Cardiac septum (tissue), 1 donor: ENCODE data around the gene FSIP1. TPM values are rescaled to one million over a fixed set of nuclear protein-coding genes. Genes with fewer than 3 reads are reported as not detected.

ENCODE experiments used
- DNase-seq: peaks from one replicate; pipeline ENCODE4 v3.0.0-alpha.2; 2020; ENCODE audit warnings: low spot score
- intact Hi-C: fragments of 100-400 bp; cut with DNase I; formaldehyde crosslinking; loops from one replicate; pipeline ENCODE4 v1.14.0; 2022
- total RNA-seq: library from RNA; stranded (reverse); fragmentation: NEBNext Ultra II Directional; extraction: Animal tissue kit (Norgen Biotek cat#: 25700); gene quantifications from one replicate; pipeline ENCODE4 v1.2.1, GENCODE V29; 2021
- donor health status: DM: no; HTN: no; CAD: no.

The FSIP1 gene
- total RNA-seq, 1 donor from 2014 or later = 2.0 TPM

DNA sequence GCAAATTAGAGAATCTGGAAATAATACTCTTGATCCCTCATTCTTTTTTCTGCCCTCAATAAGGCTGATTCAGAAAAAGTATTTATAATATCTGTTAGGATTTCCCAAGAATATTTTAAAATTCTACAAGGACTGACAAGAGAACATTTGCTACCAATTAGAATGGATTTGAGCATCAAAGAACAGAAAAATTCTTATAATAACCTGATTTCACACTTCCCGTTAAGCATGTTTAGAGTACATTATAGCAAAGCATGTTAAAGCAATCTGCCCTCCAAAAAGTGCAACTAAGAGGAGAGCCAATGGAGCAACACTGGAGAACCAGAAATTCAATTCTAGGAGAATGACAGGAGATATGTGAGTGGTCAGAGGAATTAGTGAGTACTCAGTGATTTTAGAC lies 144.6 kb downstream of the FSIP1 start:
- no peak for DNase-seq
- intact Hi-C loops = no loop called here

- intact Hi-C loops = no loop called here
- no peak for DNase-seq
These were observed 151.3 kb downstream of the FSIP1 start for GRCh38 chr15:39631357-39631756.

- DNase-seq = no peak
- intact Hi-C loops = no loop called here
These were observed 152.7 kb downstream of the FSIP1 start for GRCh38 chr15:39629906-39630305.

DNA sequence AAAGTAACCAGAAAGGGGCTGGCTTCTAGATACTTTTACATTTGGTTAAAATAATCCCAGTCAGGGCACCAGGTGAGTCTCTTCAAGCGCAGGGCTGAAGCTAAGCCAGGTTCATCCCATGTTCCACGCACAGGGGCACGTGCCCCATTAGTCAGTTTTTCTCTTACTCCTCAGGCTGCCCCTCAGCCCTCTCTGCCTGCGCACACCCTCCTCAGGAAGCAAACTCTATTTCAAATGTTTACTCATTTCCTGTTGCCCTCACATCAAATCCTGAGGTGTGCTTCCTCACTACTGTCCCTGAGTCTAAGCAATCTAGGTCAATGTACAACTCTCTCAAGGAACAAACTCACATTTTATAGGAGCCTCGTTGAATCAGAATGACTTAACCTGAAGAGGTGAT lies 153.3 kb downstream of the FSIP1 start:
- no peak for DNase-seq
- intact Hi-C loops = no loop called here

DNA sequence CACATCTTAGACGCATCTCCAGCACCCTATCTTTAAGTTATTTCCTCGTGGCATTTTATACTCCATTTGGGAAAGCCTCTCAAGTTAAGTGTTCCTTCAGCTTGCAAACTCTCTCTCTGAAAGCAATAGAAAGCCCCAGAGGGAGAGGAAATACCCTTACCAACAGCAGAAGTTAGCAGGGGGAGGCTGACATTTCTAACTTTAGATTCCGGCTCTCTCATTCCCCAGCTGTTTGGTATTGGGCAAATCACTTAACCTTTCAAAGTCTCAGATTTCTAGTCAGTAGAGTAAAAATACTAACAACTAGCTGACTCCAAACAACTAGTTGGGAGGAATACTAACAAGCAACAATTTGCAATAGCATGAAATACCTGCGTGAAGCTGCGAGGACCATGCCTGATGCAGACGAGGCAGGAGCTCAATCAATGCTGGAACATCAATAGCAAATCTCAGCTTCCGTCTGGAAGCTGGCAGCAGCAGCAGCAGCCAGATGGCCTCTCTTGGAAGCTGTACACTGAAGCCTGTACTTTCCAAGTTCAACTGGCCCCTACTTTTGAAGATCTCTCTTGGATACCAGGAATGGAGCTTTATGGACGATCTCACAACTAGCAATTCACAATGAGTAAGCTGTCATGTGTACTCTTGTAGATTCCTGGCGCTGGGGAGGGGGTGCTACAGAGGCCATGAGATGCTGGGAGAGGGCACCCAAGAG lies 153.9 kb downstream of the FSIP1 start:
- intact Hi-C loops = no loop called here

GRCh38 chr15:39628144-39628508 lies 154.5 kb downstream of the FSIP1 start:
- DNase-seq = no peak
- intact Hi-C loops = no loop called here

More for the DNA sequence above, 153.9 kb downstream of the FSIP1 start:
- no peak for DNase-seq

- DNase-seq = no peak
- intact Hi-C loops = no loop called here
These were observed 155.0 kb downstream of the FSIP1 start for GRCh38 chr15:39627451-39628143.

- intact Hi-C loops = no loop called here
- DNase-seq = no peak
These were observed 156.8 kb downstream of the FSIP1 start for GRCh38 chr15:39625856-39626255.

GRCh38 chr15:39625451-39625850 lies 157.2 kb downstream of the FSIP1 start:
- intact Hi-C loops = no loop called here
- no peak for DNase-seq

GRCh38 chr15:39624806-39625205 lies 157.8 kb downstream of the FSIP1 start:
- intact Hi-C loops = no loop called here
- no peak for DNase-seq

DNA sequence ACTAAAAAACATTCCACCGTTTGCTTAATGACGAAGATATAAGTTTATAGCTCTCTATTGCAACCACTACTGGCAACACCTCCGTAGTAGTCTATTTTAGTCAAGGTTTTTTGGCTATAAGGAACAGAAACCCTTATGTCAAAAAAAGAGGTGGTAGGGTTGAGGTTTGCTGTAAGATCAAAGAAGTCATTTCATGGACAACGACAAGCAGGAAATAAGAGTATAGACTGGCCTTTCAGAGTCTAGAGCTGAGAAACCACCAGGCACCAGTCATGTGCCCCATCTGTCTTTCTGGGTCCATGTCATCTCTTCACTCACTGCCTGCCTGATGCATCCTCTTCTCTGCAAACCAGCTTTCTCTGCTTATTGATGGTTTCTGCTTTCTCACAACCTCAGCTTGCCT lies 159.1 kb downstream of the FSIP1 start:
- intact Hi-C loops = no loop called here
- no peak for DNase-seq

GRCh38 chr15:39622660-39623516 lies 159.8 kb downstream of the FSIP1 start:
- intact Hi-C loops = no loop called here
- no peak for DNase-seq

GRCh38 chr15:39621976-39622375 lies 160.7 kb downstream of the FSIP1 start:
- intact Hi-C loops = no loop called here
- no peak for DNase-seq

DNA sequence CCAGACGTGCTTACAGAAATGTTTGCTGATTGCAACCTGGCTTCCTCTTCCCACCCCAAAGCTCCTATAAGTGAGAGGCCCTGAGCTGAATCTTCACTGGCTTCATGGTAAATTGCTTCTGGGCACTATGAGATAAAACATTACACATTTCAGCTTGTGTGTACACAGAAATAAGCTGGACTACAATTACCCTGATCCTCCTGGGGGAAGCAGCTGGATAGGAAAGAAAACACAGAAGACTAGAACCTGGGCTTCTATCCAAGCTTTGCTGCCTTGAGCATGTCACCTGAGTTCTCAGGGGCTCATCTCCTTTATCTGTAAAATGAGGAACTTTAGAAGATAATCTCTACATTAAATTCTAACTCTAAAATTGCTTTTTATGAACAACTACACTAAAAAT lies 161.4 kb downstream of the FSIP1 start:
- DNase-seq = no peak
- intact Hi-C loops = no loop called here

DNA sequence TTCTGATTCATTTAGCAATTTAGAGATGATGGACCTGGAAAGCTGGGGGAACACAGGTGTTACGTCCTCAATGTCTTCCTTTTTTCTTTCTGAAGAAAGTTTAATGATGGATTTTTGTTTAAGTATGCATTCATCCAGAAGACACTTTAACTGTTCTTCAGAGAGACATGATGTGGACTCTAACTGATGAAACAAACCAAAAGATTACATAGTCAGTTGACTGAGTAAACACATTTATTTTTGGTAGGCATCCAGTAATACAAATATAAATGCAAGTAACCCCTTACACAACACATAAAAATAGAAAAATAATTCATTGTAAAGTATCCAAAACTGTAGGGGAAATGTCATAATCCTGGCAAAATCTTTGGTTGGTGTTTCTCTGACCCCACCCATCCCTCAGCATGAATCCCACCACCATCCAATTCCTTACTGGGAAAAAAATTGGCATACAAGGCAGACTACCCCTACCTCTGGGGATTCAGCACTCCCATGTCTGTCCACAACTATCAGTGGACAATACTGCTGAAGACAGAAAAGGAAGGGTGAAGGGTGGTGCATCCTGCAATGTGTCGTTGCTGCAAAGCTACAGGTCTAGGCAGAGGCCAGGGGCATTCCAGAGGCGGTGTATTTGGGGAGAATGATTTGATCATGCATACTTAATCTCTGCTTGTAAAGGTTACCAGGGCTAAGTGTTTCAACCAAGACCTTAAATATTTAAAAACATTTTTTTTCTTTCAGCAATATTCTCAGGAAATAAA lies 164.4 kb downstream of the FSIP1 start:
- DNase-seq = no peak
- intact Hi-C loops = no loop called here

DNA sequence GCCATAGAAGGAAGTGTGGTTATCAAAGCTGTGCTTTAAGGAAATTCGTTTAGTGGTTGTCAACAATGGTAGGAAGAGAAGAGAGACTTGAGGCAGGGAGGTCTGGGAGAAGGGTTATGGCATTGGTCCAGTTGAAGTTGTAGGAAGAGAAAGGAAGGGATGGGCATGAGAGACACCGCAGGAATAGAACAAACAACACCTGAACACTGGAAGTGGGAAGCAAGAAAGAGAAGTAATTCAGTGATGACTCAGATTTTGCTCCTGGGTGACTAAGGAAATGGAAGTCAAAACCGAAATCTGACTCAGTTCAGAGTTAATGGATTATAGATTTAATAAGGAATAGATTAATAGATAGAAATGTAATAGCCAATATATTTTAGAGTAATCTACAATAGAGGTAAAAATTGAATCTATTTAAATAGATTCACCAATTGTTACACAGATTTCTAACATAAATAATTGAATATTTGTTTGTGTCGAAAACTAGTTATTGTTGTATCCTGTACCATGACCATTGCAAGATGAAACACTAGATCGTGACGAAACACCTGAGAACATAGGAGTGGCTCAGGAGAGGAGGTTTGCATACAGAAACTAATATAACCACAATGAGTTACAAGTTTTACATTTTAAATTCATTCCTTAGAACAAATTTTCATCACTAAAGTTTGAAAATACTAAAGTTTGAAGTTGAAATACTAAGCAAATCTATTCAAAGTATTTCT lies 165.7 kb downstream of the FSIP1 start:
- no peak for DNase-seq
- intact Hi-C loops = no loop called here

GRCh38 chr15:39613861-39614260 lies 168.8 kb downstream of the FSIP1 start:
- intact Hi-C loops = no loop called here
- no peak for DNase-seq

DNA sequence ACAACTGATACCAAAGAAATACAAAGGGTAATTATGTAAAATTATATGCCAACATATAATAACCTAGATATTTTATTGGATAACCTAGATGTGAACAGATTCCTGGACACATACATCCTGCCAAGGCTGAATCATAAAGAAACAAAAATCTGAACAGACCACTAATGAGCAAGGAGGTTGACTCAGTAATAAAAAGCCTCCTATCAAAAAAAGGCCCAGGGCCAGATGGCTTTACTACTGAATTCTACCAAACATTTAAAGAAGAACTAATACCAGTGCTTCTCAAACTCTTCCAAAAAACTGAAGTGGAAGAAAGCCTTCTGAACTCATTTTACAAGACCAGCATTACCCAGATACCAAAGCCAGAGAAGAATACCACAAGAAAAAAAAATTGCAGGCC lies 169.4 kb downstream of the FSIP1 start:
- intact Hi-C loops = no loop called here
- DNase-seq = no peak

DNA sequence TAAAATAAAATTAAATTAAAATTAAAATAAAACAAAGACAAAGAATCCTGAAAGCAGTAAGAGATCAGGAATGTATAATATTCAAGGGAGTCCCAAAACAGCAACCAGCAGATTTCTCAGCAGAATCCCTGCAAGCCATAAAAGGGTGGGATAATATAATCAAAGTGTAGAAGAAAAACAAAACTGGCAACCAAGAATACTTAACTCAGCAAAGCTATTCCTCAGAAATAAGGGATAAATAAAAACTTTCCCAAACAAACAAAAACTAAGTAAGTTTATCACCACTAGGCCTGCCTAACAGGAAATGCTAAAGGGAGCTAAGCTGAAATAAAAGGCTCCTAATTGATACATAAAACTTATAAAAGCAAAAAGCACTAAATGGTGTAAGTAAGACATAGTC lies 172.0 kb downstream of the FSIP1 start:
- intact Hi-C loops = no loop called here
- DNase-seq = no peak
